Left kidney (tissue), 2 donors: Measurements from ENCODE around the gene MRPL1. TPM values are rescaled to one million over a fixed set of nuclear protein-coding genes. Genes with fewer than 3 reads are reported as not detected.
"Not testable (repeated sequence)": the region's sequence is repeated elsewhere in the genome, so short reads cannot be mapped to it uniquely, and the experiment has no call there.

Experiments
- DNase-seq: peaks from one replicate; pipeline ENCODE4 v3.0.0-alpha.2; 2013
- polyA plus RNA-seq: library from polyadenylated mRNA; unstranded; fragments of 120-200 nt; gene quantifications from one replicate; pipeline ENCODE4 v1.2.1, GENCODE V29; 2013; ENCODE audit not compliant: insufficient read length

MRPL1 gene
- polyA plus RNA-seq, 1 donor = 62.4 TPM

DNA sequence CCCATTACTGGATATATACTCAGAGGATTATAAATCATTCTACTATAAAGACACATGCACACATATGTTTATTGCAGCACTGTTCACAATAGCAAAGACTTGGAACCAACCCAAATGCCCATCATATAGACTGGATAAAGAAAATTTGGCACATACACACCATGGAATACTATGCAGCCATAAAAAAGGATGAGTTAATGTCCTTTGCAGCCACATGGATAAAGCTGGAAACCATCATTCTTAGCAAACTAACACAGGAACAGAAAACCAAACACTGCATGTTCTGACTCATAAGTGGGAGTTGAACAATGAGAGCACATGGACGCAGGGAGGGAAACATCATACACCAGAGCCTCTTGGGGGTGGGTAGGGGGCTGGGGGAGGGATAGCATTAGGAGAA lies 111.0 kb downstream of the MRPL1 start:
- not testable (repeated sequence) for DNase-seq

GRCh38 chr4:77982900-77983540 lies 120.4 kb downstream of the MRPL1 start:
- not testable (repeated sequence) for DNase-seq

- DNase-seq = not testable (repeated sequence)
These were observed 121.1 kb downstream of the MRPL1 start for GRCh38 chr4:77983612-77984311.

GRCh38 chr4:77989968-77990367 lies 127.3 kb downstream of the MRPL1 start:
- no peak for DNase-seq

GRCh38 chr4:77990456-77990855 lies 127.8 kb downstream of the MRPL1 start:
- DNase-seq = no peak

DNA sequence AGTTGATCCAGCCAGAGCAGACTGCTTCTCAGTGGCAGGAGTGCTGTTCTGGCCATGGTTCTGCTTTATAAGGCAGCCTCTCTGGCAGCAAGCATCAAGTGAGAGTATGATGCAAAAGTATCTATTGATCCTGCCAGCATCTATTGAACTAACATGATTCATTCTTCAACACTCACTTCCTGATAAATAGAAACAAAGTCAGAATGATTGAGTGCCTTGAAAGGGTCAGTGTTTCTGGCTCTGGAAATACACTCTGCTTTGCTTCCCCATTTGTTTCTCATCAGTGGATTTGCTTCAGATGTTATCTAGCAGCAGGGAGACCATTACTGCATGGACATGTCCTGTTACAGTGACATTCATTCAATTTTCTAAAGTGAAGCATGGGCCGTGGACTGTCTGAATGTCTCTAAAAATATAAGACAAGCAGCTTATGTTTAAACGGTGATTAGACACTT lies 128.3 kb downstream of the MRPL1 start:
- DNase-seq = no peak

DNA sequence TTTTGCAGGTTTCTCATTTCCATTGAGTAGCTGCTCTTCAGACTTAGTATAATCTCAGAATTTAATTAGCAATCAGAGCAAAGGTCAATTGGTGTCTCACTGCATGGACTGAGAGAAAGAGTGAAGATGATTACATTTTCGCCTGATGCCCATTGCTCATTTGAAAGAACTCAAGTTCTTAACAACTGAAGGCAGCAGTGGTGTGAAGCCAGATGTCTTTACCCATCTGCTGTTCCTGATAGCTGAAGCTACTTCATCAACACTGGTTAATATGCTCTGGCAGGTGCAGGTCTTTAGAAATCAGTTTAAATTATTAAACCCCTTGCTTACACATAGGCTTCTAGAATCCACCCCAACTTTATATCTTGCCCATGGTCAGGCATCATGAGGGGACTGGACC lies 130.0 kb downstream of the MRPL1 start:
- no peak for DNase-seq

- DNase-seq = peak; percentile 84
These were observed 131.6 kb downstream of the MRPL1 start for GRCh38 chr4:77994194-77994721.

DNA sequence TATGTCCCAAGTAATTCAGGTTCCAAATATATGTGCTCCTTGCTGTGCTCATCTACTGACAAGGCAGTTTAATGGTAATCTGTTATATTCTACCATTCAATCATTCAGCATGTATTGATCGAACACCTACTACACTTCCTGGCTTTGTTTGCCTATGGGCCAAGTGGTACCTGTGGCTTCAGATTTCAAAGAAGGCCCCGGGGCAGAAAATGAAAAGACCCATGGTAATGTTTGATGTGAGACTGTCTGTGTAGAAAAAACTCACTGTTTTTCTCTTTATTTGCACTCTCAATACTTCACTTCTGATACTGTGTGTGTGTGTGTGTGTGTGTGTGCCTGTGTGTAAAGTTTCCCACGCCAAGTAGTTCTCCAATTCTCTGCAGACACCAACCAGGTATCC lies 133.4 kb downstream of the MRPL1 start:
- no peak for DNase-seq

DNA sequence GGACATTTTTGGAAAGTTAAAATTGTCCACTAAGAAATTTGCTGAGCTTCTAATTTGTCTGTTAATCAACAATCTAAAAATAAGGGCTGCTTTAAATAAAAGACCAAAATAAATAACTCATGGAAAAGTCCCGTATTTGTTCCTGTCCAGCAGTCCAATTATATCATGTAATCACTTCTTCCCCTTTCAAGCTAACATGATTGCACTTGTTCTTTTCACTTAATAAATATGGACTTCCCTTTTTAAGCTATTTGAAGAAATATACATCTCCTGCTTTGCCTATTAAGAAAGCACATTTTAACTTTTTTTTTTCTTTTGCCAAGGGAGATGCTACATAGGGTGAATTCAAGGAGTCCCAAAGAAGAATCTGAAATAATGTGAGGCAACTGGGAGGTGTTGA lies 138.9 kb downstream of the MRPL1 start:
- no peak for DNase-seq

- no peak for DNase-seq
These were observed 139.6 kb downstream of the MRPL1 start for GRCh38 chr4:78002260-78002659.

Other genes with a start within 250 kb of the MRPL1 start
- gene CNOT6L, start 43.5 kb upstream of the MRPL1 start, polyA plus RNA-seq = 38.4 TPM
- gene FRAS1, start 194.5 kb downstream of the MRPL1 start, polyA plus RNA-seq = 87.6 TPM